Mesendoderm (in vitro differentiated cells): Measurements from ENCODE around the gene VPS8.

Experiments used
- DNase-seq: peaks from one replicate; pipeline ENCODE4 v3.0.0; 2013
- H2AK5ac ChIP-seq: 2 replicates; pipeline ENCODE4 v1.6.1; 2013; ENCODE audit warnings: low read length, inconsistent platforms
- H2BK120ac ChIP-seq: 2 replicates; pipeline ENCODE4 v1.6.1; 2013; ENCODE audit warnings: low read depth, mild to moderate bottlenecking, low read length, moderate library complexity, mixed read lengths
- H2BK15ac ChIP-seq: replicated peaks from 2 replicates; pipeline ENCODE4 v1.6.1; 2013; ENCODE audit warnings: low read depth, mild to moderate bottlenecking, moderate library complexity
- H2BK5ac ChIP-seq: 2 replicates; pipeline ENCODE4 v1.6.1; 2013; ENCODE audit warnings: low read length, inconsistent platforms
- H3K18ac ChIP-seq: 2 replicates; pipeline ENCODE4 v1.6.1; 2013; ENCODE audit warnings: mild to moderate bottlenecking, low read length, mixed read lengths
- H3K23ac ChIP-seq: one replicate; pipeline ENCODE4 v1.6.1; 2013; ENCODE audit warnings: low read length
- H3K27ac ChIP-seq: 2 replicates; pipeline ENCODE4 v1.5.1; 2013; ENCODE audit warnings: low read depth, mild to moderate bottlenecking, inconsistent platforms, low read length, moderate library complexity
- H3K27me3 ChIP-seq: 2 replicates; pipeline ENCODE4 v1.6.1; 2013; ENCODE audit warnings: low read length, control low read depth, mild to moderate bottlenecking, inconsistent platforms; ENCODE audit not compliant: insufficient read depth, poor library complexity
- H3K36me3 ChIP-seq: 2 replicates; pipeline ENCODE4 v1.6.1; 2013; ENCODE audit warnings: low read length, inconsistent platforms; ENCODE audit not compliant: control insufficient read depth, insufficient read depth
- H3K4ac ChIP-seq: one replicate; pipeline ENCODE4 v1.6.1; 2013; ENCODE audit warnings: low read depth, mild to moderate bottlenecking, low read length, moderate library complexity
- H3K4me1 ChIP-seq: 2 replicates; pipeline ENCODE4 v1.6.1; 2013; ENCODE audit warnings: low read depth, low read length, inconsistent platforms; ENCODE audit not compliant: control insufficient read depth
- H3K4me2 ChIP-seq: 2 replicates; pipeline ENCODE4 v1.6.1; 2013; ENCODE audit warnings: low read length
- H3K4me3 ChIP-seq: 2 replicates; pipeline ENCODE4 v1.5.1; 2013; ENCODE audit warnings: mild to moderate bottlenecking, low read length
- H3K56ac ChIP-seq: one replicate; pipeline ENCODE4 v1.6.1; 2013; ENCODE audit warnings: low read length
- H3K79me1 ChIP-seq: 2 replicates; pipeline ENCODE4 v1.6.1; 2013; ENCODE audit warnings: low read length, inconsistent platforms
- H3K79me2 ChIP-seq: 2 replicates; pipeline ENCODE4 v1.6.1; 2013; ENCODE audit warnings: mild to moderate bottlenecking, low read length; ENCODE audit not compliant: control insufficient read depth, insufficient read depth
- H3K9ac ChIP-seq: 2 replicates; pipeline ENCODE4 v1.6.1; 2013; ENCODE audit warnings: low read length, inconsistent platforms
- H4K5ac ChIP-seq: one replicate; pipeline ENCODE4 v1.6.1; 2013; ENCODE audit warnings: low read length
- H4K8ac ChIP-seq: one replicate; pipeline ENCODE4 v1.6.1; 2013; ENCODE audit warnings: low read depth, mild to moderate bottlenecking, control low read depth, low read length, moderate library complexity
- WGBS: extraction: QIAGEN DNeasy Blood & Tissue Kit; methylation state at CpG from one replicate; pipeline ENCODE4 v1.1.7; 2013; ENCODE audit warnings: low lambda C conversion rate, missing lambda C conversion rate; ENCODE audit not compliant: insufficient coverage; ENCODE audit errors: extremely low coverage; 5-methylcytosine and 5-hydroxymethylcytosine counted together

VPS8 gene

GRCh38 chr3:184780981-184781515, 30.9 kb upstream of the VPS8 start:
- Histone ChIP-seq H3K4me3 (no peak overlapping the region), H3K56ac (no peak overlapping the region), H3K27me3 (no peaks in the 10 kb centered on the region), H4K8ac (no peak overlapping the region), H2BK5ac (no peak overlapping the region), H3K9ac (no peak overlapping the region), H3K23ac (no peak overlapping the region), H3K4ac (no peak overlapping the region), H3K36me3 (no peaks in the 10 kb centered on the region), H4K5ac (no peak overlapping the region), H2BK15ac (no peak overlapping the region), H3K79me2 (no peaks in the 10 kb centered on the region), H3K4me1 (peaks cover 10% of the 10 kb centered on the region), H3K79me1 (no peaks in the 10 kb centered on the region), H2BK120ac (no peak overlapping the region), H3K18ac (no peak overlapping the region), H2AK5ac (no peak overlapping the region), H3K4me2 (no peak overlapping the region), H3K27ac (no peak overlapping the region)
- no peak for DNase-seq
- no CpG with 5 or more reads among the region's 6 CpGs for WGBS

GRCh38 chr3:184781801-184782200, 30.2 kb upstream of the VPS8 start:
- H3K79me2 ChIP-seq = no peaks in the 10 kb centered on the region
- no peaks in the 10 kb centered on the region for H3K27me3 ChIP-seq
- no peak overlapping the region for H3K27ac ChIP-seq
- no peak overlapping the region for H3K23ac ChIP-seq
- no peak overlapping the region for H3K4me3 ChIP-seq
- no peaks in the 10 kb centered on the region for H3K79me1 ChIP-seq
- H3K36me3 ChIP-seq = no peaks in the 10 kb centered on the region
- H2BK120ac ChIP-seq = no peak overlapping the region
- H3K4ac ChIP-seq = no peak overlapping the region
- H3K18ac ChIP-seq = no peak overlapping the region
- H3K56ac ChIP-seq = no peak overlapping the region
- no peak overlapping the region for H4K8ac ChIP-seq
- H2BK5ac ChIP-seq = no peak overlapping the region
- peaks cover 7% of the 10 kb centered on the region for H3K4me1 ChIP-seq
- H3K4me2 ChIP-seq = no peak overlapping the region
- no peak overlapping the region for H3K9ac ChIP-seq
- no peak overlapping the region for H2AK5ac ChIP-seq
- no CpG with 5 or more reads among the region's 4 CpGs for WGBS
- DNase-seq = no peak
- H2BK15ac ChIP-seq = no peak overlapping the region
- no peak overlapping the region for H4K5ac ChIP-seq

GRCh38 chr3:184783319-184783718, 28.6 kb upstream of the VPS8 start:
- Histone ChIP-seq H3K36me3 (no peaks in the 10 kb centered on the region), H2AK5ac (no peak overlapping the region), H2BK15ac (no peak overlapping the region), H4K8ac (no peak overlapping the region), H3K4me1 (peaks cover 3% of the 10 kb centered on the region), H4K5ac (no peak overlapping the region), H2BK120ac (no peak overlapping the region), H3K4ac (no peak overlapping the region), H3K9ac (no peak overlapping the region), H2BK5ac (no peak overlapping the region), H3K79me2 (no peaks in the 10 kb centered on the region), H3K18ac (no peak overlapping the region), H3K4me2 (no peak overlapping the region), H3K27me3 (no peaks in the 10 kb centered on the region), H3K23ac (no peak overlapping the region), H3K4me3 (no peak overlapping the region), H3K79me1 (no peaks in the 10 kb centered on the region), H3K27ac (no peak overlapping the region), H3K56ac (peak overlapping the region; percentile 30)
- no peak for DNase-seq
- WGBS = no CpG with 5 or more reads among the region's 7 CpGs

GRCh38 chr3:184784731-184785500, 27.1 kb upstream of the VPS8 start:
- Histone ChIP-seq H3K9ac (no peak overlapping the region), H3K79me2 (no peaks in the 10 kb centered on the region), H2BK5ac (no peak overlapping the region), H3K4me2 (no peak overlapping the region), H4K8ac (no peak overlapping the region), H3K23ac (no peak overlapping the region), H3K4me1 (no peaks in the 10 kb centered on the region), H2BK120ac (no peak overlapping the region), H3K27ac (no peak overlapping the region), H2AK5ac (no peak overlapping the region), H3K36me3 (no peaks in the 10 kb centered on the region), H3K4ac (no peak overlapping the region), H2BK15ac (no peak overlapping the region), H3K18ac (no peak overlapping the region), H3K56ac (no peak overlapping the region), H3K4me3 (no peak overlapping the region), H3K27me3 (no peaks in the 10 kb centered on the region), H3K79me1 (no peaks in the 10 kb centered on the region), H4K5ac (no peak overlapping the region)
- WGBS = no CpG with 5 or more reads among the region's 13 CpGs
- DNase-seq = no peak

GRCh38 chr3:184785890-184786279, 26.1 kb upstream of the VPS8 start:
- H3K56ac ChIP-seq = no peak overlapping the region
- no peak overlapping the region for H4K8ac ChIP-seq
- H3K18ac ChIP-seq = no peak overlapping the region
- H3K9ac ChIP-seq = no peak overlapping the region
- H3K4ac ChIP-seq = no peak overlapping the region
- H3K79me2 ChIP-seq = no peaks in the 10 kb centered on the region
- no peaks in the 10 kb centered on the region for H3K79me1 ChIP-seq
- no peak overlapping the region for H3K27ac ChIP-seq
- H3K4me2 ChIP-seq = no peak overlapping the region
- WGBS = no CpG with 5 or more reads among the region's 12 CpGs
- no peaks in the 10 kb centered on the region for H3K4me1 ChIP-seq
- DNase-seq = no peak
- H3K4me3 ChIP-seq = no peak overlapping the region
- H2BK15ac ChIP-seq = no peak overlapping the region
- H4K5ac ChIP-seq = no peak overlapping the region
- no peak overlapping the region for H2AK5ac ChIP-seq
- no peak overlapping the region for H2BK5ac ChIP-seq
- no peak overlapping the region for H2BK120ac ChIP-seq
- no peaks in the 10 kb centered on the region for H3K27me3 ChIP-seq
- no peak overlapping the region for H3K23ac ChIP-seq
- no peaks in the 10 kb centered on the region for H3K36me3 ChIP-seq
